CD4-positive, alpha-beta T cell treated with Interleukin-15 for 1 hour (primary cell): ENCODE measurements around the gene SPATA31D4.
"Not testable (repeated sequence)": the region's sequence is repeated elsewhere in the genome, so short reads cannot be mapped to it uniquely, and the experiment has no call there.

ENCODE experiments used
- DNase-seq: peaks from one replicate; pipeline ENCODE4 v3.0.0-alpha.2; 2020

The SPATA31D4 gene

DNA sequence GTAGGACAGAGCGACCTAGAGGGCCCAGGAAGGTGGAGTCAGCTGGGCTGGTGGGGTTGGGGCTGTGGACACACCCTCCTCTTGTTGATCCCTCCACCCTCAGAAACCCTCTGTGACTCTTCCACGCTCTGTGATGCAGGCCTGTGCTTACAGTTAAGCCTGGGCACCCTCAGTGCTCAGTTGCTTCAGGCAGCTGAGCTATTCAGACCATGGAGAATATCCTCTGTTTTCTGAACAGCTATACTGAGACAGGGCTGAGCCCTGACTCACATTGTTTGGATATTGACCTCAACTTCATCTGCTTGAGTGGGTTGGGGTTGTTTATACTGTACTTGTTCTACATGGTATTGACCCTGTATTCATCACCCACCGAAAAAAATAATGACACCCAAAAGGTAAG lies at the start of gene SPATA31D4:
SPATA31D4 (plus strand) TSS at position 124 of the 400 bp plus-strand sequence; CDS start at position 210, 86 bp downstream.
- not testable (repeated sequence) for DNase-seq

DNA sequence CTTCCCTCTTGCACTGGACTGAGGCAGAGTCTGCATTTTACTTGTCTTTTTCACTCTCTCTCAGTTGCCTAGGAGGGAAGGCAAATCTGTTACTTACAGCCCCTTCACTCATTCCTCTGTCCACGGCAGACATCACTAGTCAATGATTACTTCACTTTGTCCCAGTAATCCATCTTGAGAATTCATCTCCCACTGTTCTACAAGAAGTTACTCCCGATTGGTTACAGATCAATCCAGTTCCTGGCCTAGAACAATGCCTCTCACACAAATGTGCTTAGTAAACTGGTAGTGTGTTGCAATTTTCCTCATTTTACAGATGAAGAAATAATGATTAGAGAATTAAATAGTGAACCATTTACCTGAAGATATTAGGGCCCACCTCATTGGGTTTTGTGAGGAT lies 49.7 kb upstream of the SPATA31D4 start:
- no peak for DNase-seq

DNA sequence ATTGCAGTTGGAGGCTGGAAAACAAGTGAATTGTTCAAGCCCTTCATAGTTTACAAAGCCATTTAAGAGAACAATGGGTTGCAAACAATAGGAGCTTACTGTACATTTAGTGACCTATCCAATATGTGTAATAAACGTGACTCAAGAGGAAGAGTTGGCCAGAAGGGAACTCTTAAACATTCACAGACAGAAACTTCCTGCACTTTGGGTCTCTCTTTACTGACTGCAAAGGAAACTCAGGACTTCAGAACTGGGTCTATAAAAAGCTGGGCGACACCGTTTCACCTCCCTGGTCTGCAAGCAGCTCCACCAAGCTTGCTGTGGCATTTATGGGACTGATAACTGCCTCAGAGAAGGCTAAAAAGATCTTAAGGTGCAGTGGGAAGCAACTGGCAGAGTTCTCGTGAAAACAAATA lies 48.7 kb upstream of the SPATA31D4 start:
- DNase-seq, result no peak

GRCh38 chr9:81885602-81886001 lies 42.6 kb upstream of the SPATA31D4 start:
- no peak for DNase-seq

- no peak for DNase-seq
These were observed 41.6 kb upstream of the SPATA31D4 start for GRCh38 chr9:81886665-81887064.

- DNase-seq, result no peak
These were observed 38.1 kb upstream of the SPATA31D4 start for GRCh38 chr9:81890104-81890503.

DNA sequence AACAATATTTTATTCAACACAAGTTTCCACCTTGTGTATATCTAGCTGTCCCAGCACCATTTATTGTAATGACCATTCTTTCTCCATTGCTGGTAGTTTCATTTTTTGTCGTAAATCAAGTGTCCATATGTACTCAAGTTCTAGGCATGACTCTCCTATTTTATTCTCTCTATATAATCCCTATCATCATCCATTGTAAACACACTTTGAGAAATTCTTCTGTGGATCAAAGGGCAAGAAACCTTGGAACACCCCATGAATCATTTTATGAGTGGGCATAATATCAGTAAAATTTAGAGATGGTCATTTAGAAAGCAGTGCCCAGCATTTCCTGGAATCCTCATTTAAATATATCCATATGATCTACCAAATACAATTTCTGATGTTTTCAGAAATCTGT lies 35.8 kb upstream of the SPATA31D4 start:
- no peak for DNase-seq

GRCh38 chr9:81893929-81894328 lies 34.3 kb upstream of the SPATA31D4 start:
- no peak for DNase-seq

- no peak for DNase-seq
These were observed 33.3 kb upstream of the SPATA31D4 start for GRCh38 chr9:81894891-81895290.

DNA sequence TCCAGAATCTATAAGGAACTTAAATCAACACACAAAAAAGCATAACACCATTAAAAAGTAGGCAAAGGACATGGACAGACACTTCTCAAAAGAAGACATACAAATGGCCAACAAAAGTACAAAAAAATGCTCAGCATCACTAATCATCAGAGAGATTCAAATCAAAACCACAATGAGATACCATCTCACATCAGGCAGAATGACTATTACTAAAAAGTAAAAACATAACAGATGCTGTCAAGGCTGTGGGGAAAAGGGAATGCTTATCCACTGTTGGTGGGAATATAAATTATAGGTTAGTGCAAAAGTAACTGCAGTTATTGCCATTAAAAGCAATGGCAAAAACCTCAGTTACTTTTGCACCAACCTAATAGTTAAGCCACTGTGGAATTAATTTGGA lies 32.2 kb upstream of the SPATA31D4 start:
- no peak for DNase-seq

GRCh38 chr9:81898851-81899250 lies 29.4 kb upstream of the SPATA31D4 start:
- no peak for DNase-seq

- DNase-seq, result no peak
These were observed 26.0 kb upstream of the SPATA31D4 start for GRCh38 chr9:81902196-81902595.

- no peak for DNase-seq
These were observed 25.6 kb upstream of the SPATA31D4 start for GRCh38 chr9:81902626-81903025.

DNA sequence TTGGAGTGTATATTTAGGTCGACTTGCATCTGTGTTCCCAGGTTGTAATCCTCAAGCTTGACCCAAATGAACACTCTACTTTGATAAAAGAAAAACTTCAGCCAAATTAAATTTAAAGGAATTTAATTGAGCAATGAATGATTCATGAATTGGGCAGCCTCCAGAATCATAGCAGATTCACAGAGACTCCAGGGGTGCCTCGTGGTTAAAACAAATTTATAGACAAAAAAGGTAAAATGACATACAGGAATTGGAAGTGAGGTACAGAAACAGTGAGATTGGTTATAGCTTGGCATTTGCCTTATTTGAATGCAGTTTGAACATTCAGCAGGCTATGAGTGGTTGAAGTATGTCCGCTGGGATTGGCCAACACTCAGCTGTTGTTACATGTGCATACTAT lies 21.6 kb upstream of the SPATA31D4 start:
- no peak for DNase-seq

GRCh38 chr9:81912135-81912534 lies 16.1 kb upstream of the SPATA31D4 start:
- DNase-seq, result no peak

DNA sequence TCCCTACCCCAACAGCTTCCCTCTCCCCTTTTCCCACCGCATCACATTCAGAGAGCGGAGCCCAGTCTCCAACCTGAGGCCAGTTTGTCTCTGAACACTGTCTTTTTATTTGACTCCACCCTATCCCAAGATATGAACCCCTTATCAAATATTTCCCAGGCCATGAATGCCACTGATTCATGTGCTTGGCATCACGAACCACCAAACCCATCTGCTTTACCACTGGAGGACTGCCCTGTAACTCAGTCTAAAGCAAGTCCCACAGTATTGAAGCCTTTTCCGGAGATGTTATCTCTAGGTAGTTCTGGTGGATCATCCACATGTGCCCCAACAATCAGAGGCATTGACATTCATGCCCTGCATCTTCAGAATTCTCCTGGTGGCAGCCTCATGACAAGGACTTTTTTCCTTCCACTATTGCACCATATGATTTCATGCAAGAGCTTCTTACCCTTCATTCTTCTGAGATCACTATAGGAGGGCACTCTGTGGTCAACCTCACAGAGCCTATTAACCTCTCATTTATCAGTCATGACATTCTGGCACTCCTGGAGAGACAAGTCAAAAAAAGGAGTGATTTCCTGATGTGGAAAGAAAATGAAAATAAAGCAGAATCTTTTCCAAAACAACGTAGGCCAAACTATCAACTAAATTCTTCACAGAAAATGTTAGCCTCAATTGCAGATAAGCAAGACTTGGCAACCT lies 12.3 kb upstream of the SPATA31D4 start:
- no peak for DNase-seq

- DNase-seq, result not testable (repeated sequence)
These were observed 9.7 kb upstream of the SPATA31D4 start for GRCh38 chr9:81918507-81918906.

GRCh38 chr9:81930147-81930546 lies 1.9 kb downstream of the SPATA31D4 start:
- not testable (repeated sequence) for DNase-seq

DNA sequence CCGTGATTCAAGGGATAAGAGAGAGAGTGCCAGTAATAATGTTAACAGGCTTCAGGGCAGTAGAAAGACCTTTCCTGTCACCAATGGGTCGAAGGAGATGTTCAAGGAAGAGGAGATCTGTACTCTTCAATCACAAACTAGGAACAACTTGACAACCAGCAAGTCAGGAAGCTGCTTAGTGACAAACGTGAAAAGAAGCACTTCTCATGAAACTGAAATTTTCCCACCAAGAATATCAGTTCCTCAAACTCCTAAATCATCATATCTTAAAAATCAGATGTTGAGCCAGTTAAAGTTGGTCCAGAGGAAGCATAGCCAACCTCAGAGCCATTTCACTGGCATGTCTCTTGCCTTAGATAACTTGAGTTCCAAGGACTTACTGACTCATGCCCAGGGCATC lies 5.3 kb downstream of the SPATA31D4 start:
- not testable (repeated sequence) for DNase-seq

GRCh38 chr9:81943393-81943792 lies 15.2 kb downstream of the SPATA31D4 start, which contains the start of gene SPATA31D3:
Gene SPATA31D3 (plus strand): TSS chr9:81943500. CDS start chr9:81943586, 86 bp downstream.
- DNase-seq, result not testable (repeated sequence)

- DNase-seq, result not testable (repeated sequence)
These were observed 20.4 kb downstream of the SPATA31D4 start for GRCh38 chr9:81948650-81949049.

DNA sequence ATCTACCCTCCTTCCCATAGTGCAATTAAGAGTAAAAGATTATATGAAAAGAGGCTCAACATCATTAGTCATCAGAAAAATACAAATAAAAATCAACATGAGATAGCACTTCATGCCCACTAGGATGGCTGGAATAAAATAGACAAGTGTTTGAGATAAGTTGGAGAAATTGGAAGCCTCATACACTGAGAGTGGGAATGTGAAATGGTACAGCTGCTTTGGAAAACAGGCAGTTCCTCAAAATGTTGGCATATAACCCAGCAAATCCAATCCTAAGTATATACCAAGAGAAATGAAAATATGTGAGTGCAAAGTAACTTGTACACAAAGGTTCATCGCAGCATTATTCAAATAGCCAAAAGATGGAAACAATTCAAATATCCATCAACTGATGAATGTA lies 24.9 kb downstream of the SPATA31D4 start:
- no peak for DNase-seq

DNA sequence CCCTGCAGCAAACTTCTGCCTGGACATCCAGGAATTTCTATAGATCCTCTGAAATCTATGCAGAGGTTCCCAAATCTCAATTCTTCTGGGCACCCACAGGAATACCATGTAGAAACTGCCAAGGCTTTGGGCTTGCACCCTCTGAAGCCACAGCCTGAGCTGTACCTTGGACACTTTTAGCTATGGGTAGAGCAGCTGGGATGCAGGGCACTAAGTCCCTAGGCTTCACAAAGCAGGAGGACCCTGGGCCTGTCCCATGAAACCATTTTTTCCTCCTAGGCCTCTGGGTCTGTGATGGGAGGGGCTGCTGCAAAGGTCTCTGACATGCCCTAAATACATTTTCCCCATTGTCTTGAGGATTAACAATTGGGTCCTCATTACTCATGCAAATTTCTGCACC lies 27.4 kb downstream of the SPATA31D4 start:
- no peak for DNase-seq

- DNase-seq, result no peak
These were observed 36.3 kb downstream of the SPATA31D4 start for GRCh38 chr9:81964218-81965171.
